ENCODE results near the gene IFRD1. TPM values are rescaled to one million over a fixed set of nuclear protein-coding genes. Genes with fewer than 3 reads are reported as not detected.

IFRD1 gene
- polyA plus RNA-seq, 1 donor (not counting 4 experiments of a cell fraction or from before 2014, with no cell fraction given), result 38.3 TPM

- Histone ChIP-seq H3K27me3 (ENCODE audit: control insufficient read depth, extremely low read depth, insufficient read depth, low read length) (no peaks in the 10 kb centered on the region), H3K79me2 (ENCODE audit: control insufficient read depth, insufficient read depth, low read length) (peaks cover 12% of the 10 kb centered on the region), H3K4me3 (ENCODE audit: control insufficient read depth in 2 of 3, extremely low read depth in 1 of 3, insufficient read depth in 2 of 3, low read depth in 1 of 3, low read length in 3 of 3) (no peak overlapping the region), H3K4me1 (ENCODE audit: control insufficient read depth, extremely low read depth, insufficient read depth, low read length) (no peaks in the 10 kb centered on the region), H3K36me3 (ENCODE audit: control insufficient read depth in 2 of 2, extremely low read depth in 1 of 2, insufficient read depth in 2 of 2, low read length in 2 of 2) (peaks cover 14 to 29% of the 10 kb centered on the region in 2 experiments), H3K9me3 (ENCODE audit: control insufficient read depth, low read depth, low read length) (no peaks in the 10 kb centered on the region), H3K9me1 (ENCODE audit: control insufficient read depth, extremely low read depth, insufficient read depth, low read length) (no peaks in the 10 kb centered on the region), H3K27ac (ENCODE audit: control insufficient read depth, insufficient read depth, low read length) (no peak overlapping the region), H2AFZ (ENCODE audit: control insufficient read depth, low read length) (no peak overlapping the region), H3K9ac (ENCODE audit: control insufficient read depth, extremely low read depth, insufficient read depth, low read length) (no peak overlapping the region), H3K4me2 (ENCODE audit: control insufficient read depth, extremely low read depth, insufficient read depth, low read depth, low read length) (no peak overlapping the region), H4K20me1 (ENCODE audit: control insufficient read depth, extremely low read depth, insufficient read depth, low read length) (no peaks in the 10 kb centered on the region)
- dilution Hi-C loops (cut with MboI; ENCODE audit: extremely low pct_ligation_motif_present, low sequenced_read_pairs), result no loop called here
- no peak for DNase-seq (ENCODE audit: low read depth, low spot score)
- peak; percentile 46 for FAIRE-seq
- TF ChIP-seq CTCF (optimal IDR thresholded peaks at IDR 0.05 in 1 of 3, IDR thresholded peaks at IDR 0.05 in 1 of 3, conservative IDR thresholded peaks at IDR 0.05 in 1 of 3; ENCODE audit: extremely low read depth in 1 of 3, insufficient read depth in 2 of 3, low read length in 3 of 3) (no peak), EZH2 (IDR thresholded peaks at IDR 0.05; ENCODE audit: low read length) (no peak)
These were observed 12.0 kb downstream of the IFRD1 start for GRCh38 chr7:112462236-112462635.

DNA sequence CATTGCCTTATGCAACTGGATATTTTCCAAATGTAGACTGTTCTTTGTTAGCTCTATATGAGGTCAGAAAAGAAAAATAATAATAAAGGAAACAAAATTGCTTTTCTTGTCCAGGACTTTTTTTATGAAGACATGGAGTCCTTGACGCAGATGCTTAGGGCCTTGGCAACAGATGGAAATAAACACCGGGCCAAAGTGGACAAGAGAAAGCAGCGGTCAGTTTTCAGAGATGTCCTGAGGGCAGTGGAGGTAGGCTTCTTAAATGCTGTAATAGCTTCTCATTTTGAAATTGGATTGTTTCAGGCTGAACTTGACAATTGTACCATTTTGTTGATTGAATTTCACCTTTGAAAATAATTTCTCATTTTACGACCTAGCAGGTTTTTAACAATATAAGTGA lies 17.6 kb downstream of the IFRD1 start:
- no peak overlapping the region for H3K27ac ChIP-seq (ENCODE audit: control insufficient read depth, insufficient read depth, low read length)
- no peaks in the 10 kb centered on the region for H3K9me1 ChIP-seq (ENCODE audit: control insufficient read depth, extremely low read depth, insufficient read depth, low read length)
- no peaks in the 10 kb centered on the region for H3K9me3 ChIP-seq (ENCODE audit: control insufficient read depth, low read depth, low read length)
- no peak overlapping the region for H3K4me2 ChIP-seq (ENCODE audit: control insufficient read depth, extremely low read depth, insufficient read depth, low read depth, low read length)
- peaks cover 27 to 28% of the 10 kb centered on the region in 2 experiments for H3K36me3 ChIP-seq (ENCODE audit: control insufficient read depth in 2 of 2, extremely low read depth in 1 of 2, insufficient read depth in 2 of 2, low read length in 2 of 2)
- H3K4me3 ChIP-seq (ENCODE audit: control insufficient read depth in 2 of 3, extremely low read depth in 1 of 3, insufficient read depth in 2 of 3, low read depth in 1 of 3, low read length in 3 of 3), result no peak overlapping the region
- no peak for FAIRE-seq
- no peak overlapping the region for H3K9ac ChIP-seq (ENCODE audit: control insufficient read depth, extremely low read depth, insufficient read depth, low read length)
- H4K20me1 ChIP-seq (ENCODE audit: control insufficient read depth, extremely low read depth, insufficient read depth, low read length), result no peaks in the 10 kb centered on the region
- dilution Hi-C loops (cut with MboI; ENCODE audit: extremely low pct_ligation_motif_present, low sequenced_read_pairs), result no loop called here
- TF ChIP-seq CTCF (optimal IDR thresholded peaks at IDR 0.05 in 1 of 3, IDR thresholded peaks at IDR 0.05 in 1 of 3, conservative IDR thresholded peaks at IDR 0.05 in 1 of 3; ENCODE audit: extremely low read depth in 1 of 3, insufficient read depth in 2 of 3, low read length in 3 of 3), result no peak
- no peak for TF ChIP-seq EZH2 (IDR thresholded peaks at IDR 0.05; ENCODE audit: low read length)
- no peaks in the 10 kb centered on the region for H3K4me1 ChIP-seq (ENCODE audit: control insufficient read depth, extremely low read depth, insufficient read depth, low read length)
- no peaks in the 10 kb centered on the region for H3K27me3 ChIP-seq (ENCODE audit: control insufficient read depth, extremely low read depth, insufficient read depth, low read length)
- no peak overlapping the region for H2AFZ ChIP-seq (ENCODE audit: control insufficient read depth, low read length)
- H3K79me2 ChIP-seq (ENCODE audit: control insufficient read depth, insufficient read depth, low read length), result peaks cover 8% of the 10 kb centered on the region
- DNase-seq (ENCODE audit: low read depth, low spot score), result no peak
